NCI-H1417 (cell line): ENCODE data around the gene ABLIM1.

Experiments
- DNase-seq, 3 experiments: peaks; one replicate each; lab custom pipeline; 2025; lab: John Stamatoyannopoulos, UW

ABLIM1 gene

DNA sequence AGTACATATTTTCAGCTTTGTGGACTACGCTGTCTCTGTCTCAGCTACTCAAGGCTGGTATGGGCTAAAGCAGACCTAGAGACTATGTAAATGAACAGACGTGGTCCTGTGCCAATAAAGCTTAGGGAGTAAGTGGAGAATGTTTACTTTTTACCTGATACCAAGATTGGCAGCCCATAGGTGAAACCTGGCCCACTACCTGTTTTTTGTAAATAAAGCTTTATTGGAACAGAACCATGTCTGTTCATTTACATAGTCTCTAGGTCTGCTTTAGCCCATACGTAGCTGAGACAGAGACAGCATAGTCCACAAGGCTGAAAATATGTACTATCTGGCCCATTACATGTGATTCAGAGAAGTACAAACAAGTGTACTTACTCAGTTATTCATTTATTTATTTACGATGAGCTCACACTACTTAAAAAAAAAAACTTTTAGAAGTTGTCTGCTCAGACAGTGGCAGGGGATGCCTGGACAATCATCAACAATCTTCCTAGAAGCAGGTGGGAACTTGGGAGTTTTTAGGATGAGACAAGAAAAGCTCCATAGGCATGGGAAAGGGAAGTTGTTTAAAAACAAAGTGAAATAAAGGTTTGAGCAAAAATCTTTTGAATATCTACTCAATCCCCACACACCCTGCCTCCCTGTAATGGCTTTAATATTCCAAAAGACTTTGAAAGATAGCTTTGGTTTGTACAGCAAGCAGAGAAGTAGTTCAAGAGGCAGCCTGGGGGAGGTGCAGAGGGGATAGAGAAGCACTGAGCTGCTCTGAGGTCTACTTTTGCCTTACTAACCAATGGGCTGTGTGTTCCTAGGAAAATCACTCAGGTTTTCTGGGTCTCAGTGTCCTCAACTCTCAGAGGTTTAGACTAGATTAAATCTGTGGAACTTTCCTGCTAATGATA lies 139.4 kb downstream of the ABLIM1 start:
- DNase-seq = no peak

DNA sequence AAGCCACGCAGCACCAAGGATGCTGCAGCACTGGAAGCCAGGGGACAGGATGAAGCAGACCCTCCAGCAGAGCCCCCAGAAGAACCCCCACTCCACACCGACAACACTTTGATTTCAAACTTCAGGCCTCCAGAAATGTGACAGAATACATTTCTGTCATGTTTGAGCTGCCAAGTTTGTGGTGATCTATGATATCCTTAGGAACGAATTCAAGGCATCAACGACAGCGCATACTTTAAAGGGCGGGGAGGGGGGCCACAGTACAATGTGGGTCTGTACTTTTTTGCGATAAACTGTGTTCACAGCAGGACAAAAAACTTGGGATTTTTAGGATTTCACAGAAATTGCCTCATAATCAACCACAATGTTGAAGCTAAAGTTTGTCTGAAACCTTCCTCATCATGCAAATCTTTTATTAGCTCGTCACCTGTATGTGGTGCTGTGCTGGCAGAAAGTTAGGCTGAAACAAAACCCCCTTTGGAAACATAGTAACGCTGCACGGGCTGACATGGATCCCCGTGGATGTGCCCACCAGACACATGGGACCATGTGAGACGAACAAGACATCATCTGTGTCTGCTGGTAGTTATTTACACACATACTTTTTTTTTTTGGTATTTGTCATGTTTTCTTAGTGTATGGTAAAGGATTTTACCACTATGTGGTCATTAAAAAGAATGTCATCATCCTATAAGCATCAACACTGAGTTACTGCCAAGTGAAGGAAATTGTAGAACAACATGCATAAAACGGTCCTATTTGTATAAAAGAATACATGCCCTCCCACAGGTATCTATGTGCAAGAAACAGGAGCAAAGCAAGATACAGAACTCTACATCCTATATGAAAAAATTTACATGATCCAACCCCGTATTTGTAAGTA lies 140.5 kb downstream of the ABLIM1 start:
- no peak for DNase-seq

DNA sequence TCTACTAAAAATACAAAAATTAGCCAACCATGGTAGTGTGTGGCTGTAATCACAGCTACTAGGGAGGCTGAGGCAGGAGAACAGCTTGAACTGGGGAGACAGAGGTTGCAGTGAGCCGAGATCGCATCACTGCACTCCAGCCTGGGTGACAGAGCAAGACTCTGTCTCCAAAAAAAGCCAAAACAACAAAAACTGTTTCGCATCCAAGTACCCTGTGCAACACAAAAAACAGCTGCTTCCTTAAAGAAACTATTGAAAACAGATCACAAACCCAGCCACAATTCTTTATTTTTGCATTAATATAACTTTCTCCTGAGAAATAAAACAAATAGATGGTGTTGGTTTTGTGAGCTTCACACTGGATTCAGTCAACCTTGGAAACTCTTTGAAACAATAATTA lies 141.7 kb downstream of the ABLIM1 start:
- no peak for DNase-seq

DNA sequence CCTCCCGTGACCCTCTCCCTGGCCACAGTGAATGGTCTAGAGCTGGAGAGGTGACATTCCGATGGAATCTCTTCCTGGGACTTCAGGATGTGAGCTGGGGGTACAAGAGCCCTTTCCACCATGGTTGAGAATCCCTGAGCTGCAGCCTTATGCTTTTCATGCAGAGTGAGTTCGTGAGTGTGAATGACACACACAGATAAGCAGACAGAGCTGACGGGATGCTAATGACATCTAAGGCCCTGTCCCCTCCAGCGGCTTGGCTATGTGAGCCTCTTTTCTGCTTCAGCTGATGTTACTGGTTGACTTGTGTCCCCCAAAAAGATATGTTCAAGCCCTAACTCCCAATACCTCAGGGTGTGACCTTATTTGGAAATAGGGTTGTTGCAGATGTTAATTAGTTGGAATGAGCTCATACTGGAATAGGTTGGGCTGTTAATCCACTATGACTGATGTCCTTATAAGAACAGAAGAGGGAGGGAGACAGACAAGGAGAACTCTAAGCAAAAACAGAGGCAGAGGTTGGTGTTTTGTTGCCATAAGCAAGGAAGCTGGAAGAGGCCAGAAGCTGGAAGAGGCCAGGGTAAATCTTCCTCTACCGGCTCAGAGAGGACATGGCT lies 142.7 kb downstream of the ABLIM1 start:
- no peak for DNase-seq

DNA sequence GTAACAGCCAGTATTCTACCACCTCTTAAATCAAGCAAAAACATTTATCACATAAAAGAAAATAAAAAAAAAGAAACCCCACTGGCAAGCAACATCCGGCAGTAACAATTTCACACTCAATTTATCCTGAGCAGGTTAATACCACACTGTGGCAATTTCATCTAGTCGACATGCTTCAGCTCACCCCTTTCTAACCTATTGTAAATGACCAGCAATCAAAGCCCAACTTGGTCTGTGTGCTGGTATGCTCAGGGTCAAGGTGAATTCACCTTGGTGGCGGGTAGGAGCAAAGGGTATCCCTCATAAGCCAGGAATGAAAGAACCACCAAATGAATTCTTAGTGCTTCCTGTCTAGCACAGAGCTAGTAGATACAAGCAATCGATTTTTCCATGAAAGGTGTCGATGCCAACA lies 144.7 kb downstream of the ABLIM1 start:
- DNase-seq = no peak

DNA sequence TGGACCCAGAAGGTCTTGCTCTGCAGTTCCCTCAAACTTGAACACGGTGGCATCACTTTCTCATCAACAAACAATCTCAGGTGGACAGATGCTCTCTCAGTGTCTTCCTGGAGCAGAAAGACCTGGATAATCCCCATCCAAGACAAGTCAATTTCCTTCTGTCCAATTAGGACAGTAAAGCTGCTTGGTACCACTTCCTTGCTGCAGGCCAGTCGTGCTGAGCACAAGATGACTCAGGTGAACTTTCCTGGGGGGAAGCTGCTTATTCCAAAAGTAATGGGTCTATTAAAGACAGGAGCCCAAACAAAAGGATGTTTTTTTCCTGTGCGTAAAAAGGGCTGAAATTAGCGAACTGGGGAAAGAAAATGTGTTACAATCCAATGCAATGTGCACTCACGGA lies 146.2 kb downstream of the ABLIM1 start:
- DNase-seq = no peak

DNA sequence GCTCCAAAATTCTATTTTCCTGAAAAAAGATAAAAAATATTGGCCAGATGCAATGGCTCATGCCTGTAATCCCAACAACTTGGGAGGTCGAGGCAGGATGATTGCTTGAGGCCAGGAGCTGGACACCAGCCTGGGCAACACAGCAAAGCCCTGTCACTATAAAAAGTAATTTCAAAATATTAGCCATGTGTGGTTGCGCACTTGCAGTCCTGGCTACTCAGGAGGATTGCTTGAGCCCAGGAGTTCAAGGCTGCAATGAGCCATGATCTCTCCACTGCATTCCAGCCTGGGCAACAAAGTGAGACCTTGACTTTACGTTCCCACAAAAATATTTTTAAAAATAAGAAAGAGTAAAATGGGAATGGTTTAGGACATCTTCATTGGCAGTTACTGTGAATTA lies 149.7 kb downstream of the ABLIM1 start:
- DNase-seq = no peak

DNA sequence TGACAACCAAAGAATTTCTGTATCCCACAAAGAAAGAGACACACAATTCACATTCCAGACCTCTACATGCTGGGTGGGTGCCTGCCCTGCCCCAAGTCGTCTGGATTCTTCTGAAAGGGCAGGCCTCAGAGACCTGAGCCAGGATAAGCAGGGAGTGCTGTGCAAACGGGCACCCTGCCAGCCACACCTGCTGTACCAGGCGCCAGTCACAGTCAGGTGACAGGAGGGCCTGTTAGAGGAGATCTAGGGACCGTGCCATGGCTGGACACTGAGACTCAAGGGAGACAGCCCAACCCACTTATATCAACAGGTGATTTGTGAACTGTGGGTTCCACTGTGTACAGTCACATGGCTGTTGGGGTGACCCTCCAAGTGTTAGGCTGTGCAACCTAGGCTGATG lies 150.6 kb downstream of the ABLIM1 start:
- peak in 1 of 3 experiments; percentile 22 for DNase-seq

DNA sequence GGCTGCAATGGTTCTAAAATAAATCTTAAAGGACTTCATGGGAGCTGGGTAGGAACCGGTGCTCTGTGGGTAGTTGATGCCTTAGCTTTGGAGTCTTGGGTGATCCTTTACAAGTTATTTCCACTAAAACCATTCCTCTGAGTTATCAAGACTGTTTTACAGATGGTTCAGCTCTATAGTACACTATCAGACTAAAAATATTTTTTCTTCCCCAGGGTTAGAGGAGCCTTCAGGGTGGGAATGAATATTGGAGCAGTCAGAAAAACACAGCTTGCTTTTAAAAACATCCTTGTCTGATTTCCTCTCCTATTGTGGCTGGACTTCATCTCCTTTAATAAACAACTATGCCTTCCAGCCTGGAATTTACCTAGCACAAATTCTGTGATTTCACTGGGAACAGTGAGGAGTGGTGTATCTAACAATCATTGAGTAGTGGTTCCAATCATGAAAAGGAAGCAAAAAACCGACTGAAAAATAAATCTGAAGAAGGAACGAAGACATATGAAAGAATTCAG lies 151.1 kb downstream of the ABLIM1 start:
- no peak for DNase-seq

DNA sequence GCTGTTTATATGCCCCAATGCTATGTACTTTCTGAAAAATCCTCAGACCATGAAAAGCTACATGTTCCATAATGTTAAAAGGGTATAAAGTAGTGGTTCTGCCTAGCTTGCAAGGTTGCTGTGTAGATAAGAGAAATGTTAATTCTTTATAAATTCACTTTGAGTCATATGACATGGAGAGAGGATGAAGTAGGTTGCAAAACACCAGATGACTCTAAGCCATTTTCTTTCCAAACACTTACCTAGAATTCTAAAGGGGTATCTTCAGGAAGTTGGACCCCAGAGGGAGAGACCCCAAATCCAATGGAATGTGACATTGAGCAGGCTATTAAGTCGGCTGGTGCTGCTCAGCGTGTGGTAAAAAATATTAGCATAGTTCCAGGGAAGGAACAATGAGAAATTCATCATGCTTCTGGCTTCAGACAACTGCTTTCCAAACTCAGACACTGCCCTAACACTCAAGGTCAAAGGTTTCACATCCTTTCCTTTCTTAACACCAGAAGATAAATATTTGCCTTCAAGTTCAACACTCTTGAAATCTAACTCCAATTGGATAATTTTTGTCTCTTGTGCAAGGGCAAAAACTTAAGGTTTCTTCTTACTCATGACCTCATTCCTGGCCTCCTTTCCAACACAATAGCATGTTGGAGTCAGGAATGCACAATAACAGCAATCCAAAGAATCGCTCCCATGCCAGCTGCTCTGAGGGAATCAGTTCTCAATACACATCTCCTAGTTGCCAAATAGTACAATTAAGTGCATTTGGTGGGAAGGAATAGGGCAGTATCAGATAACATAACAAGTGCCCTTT lies 153.1 kb downstream of the ABLIM1 start:
- no peak for DNase-seq

DNA sequence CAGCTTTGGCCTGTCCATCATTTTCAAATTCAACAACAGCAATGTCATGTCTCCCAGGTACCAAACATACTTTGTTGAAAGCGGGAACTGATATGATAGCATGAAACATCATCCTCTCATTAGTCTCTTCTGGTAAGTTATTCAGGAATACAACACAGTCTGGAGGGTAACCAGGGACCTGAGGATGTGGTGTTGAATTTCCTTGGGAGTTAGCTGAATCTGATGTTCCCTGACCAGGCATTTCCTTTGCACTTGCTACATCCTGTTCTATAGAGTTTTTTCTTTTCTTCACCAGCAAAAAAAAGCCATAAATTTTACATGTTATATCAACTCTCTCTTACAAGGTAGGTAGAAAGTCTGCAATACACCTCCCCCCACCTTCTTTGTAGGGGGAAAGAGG lies 156.0 kb downstream of the ABLIM1 start:
- DNase-seq = no peak

DNA sequence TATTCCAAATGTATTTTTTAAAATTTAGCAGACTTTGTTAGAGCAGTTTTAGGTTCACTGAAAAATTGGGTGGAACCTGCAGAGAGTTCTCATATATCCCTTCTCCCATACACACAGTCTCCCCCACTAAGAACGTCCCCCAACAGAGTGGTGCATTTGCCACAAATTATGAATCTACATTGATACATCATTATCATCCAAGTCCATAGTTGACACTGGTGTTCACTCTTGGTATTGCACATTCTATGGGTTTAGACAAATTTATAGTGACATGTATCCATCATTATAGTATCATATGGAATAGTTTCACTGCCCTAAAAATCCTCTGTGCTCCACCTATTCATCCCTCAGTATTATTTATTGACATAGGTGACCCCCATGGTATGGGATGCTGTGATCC lies 156.4 kb downstream of the ABLIM1 start:
- no peak for DNase-seq

DNA sequence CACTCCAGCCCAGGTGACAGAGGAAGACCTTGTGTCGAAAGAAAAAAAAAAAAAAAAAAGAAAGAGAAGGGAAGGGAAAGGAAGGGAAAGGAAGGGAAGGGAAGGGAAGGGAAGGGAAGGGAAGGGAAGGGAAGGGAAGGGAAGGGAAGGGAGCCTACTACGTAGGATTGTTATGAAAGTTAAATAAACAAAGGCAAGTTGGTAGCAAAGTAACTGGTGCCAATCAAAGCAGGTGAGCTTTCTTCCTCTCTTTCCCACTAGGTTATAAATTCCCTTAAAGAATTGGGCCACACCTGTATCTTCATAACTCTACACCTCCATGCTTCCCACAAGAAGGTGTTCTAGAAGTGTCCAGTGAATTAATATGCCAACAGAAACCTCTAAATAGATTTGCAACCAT lies 157.4 kb downstream of the ABLIM1 start:
- no peak for DNase-seq

DNA sequence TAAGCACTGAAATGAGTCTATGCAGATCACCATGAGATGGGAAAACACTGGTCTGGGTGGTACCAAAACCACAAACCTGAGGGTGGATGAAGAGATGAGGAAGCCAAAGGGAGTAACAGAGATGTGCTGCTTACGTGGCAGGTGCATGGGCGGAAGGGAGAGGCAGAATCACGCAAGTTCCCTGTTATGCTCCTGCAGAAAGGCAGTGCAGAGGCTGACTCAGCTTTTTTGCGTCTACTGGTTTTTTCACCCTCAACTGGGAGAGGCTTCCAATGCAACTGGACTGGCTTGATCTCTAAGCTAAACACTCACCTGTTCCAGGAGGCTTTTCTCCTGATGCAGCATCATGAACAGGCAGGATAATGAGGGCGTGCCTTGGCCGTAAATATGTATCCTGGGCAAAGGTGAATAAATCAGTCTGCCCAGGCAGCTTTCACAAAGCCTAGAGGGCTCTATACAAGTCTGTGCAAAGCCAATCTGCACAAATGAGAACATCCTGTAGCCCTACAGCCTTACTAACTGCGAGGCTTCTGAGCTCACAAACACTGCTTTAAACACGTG lies 158.4 kb downstream of the ABLIM1 start:
- peak in 2 of 3 experiments; percentile 23 to 57 for DNase-seq

DNA sequence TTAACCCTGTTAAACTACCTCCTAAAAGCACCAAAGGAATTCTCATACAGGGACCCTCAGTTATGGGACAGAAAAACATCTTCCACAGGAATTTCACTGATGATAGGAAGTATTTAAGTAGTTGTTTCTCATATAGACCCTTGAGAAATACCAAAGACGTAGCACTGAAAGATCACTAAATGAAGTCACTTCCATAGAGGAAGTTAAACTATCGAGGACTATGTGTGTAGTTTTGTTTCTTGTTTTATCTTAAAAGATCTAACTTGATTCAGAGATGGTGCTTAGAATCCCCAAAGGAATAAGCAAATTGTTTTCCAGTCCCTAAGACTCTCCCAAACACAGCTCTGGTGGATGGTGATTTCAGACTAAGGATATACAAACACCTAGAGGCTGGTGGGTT lies 159.0 kb downstream of the ABLIM1 start:
- no peak for DNase-seq

DNA sequence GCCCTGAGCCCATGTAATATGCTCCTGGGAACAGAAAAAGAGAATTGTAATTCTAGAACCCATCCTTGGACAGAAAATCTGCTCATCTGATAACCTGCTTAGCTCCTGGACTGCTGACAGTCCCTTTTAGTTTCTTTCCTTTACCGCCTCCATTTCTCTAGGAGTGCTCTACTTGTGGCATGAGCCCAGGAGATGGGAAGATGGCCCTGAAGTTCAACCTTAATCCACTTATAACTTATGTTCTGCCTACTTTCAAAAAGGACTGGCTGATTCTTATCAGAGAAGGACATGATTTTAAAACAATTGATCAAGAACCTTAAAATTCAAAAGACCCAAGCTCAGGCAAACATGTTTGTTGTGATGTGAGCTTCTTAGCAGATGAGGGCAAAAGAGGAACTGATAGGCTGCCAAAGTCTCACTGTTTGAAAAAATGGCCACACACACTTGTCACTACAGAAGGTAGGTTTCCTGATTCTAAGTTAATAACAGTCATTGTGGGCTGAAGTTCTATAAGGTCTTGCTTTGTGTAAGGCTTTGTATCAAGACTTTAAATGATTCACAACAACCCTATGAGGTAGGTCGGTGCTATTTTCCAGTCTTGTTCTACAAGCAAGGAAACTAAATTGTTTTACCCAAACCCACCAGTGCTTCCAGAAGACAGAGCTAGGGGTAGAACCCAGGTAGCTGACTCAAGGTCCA lies 159.5 kb downstream of the ABLIM1 start:
- DNase-seq = no peak

DNA sequence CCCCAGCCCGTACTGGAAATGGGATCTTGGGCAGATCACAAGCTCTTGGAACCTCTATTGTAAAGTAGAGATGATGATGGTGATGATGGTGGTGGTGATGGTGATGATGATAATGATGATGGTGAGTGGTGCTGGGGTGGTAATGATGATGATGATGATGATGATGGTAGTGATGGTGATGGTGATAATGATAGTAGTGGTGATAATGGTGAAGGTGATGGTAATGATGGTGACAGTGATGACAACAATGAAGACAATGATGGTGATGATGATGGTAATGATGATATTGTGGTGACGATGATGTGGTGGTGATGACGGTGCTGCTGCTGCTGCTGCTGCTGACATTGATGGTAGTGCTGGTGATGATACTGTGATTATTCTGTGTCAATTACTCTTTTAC lies 162.8 kb downstream of the ABLIM1 start:
- no peak for DNase-seq

DNA sequence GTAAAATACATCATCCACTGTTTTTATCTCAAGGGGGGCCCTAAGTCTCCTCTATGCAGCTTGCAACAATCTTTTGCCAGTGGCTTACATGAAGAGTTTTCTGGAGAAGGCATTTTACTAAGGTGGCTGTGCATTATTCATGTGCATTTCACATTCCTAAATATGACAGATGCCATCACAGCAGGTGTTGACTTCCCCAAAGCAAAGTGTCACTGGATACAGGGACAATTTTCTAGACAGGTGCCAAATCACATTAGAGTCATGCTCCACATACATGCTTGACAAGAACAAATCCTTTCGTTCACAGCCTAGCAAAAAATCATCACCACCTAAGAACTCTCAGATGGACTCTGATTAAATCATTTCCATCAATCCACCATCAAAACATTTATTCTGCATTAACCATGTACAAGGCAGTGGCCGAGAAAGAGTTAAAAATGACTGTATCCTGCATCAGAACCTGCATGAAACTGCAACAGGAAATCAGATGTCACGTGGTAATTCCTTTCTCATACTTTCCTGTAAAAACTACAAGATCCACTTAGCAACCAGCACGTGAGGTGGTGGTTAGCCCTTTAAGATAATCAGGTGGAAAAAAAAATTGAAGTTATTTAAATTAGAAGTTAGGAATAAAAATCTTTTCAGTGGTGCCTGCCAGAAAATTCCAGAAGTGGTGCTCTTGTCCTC lies 165.6 kb downstream of the ABLIM1 start:
- no peak for DNase-seq

DNA sequence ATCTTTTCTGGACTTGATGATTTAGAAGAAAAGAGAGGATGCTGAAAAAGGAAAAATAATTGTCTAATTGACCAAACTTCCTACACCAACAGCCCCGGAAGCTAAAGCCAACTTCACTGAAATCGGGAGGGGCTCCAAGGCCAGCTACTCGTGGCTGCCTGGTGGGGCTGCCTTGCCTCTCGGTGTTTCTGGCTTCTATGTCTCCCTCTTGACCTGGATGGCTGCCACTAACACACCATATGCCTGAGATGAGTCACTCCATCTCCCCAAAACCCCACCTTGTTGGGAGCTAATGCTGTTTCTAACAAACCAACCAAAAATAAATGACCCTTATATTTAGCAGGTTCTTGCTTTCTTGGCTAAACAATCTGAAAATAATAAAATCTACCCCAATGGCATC lies 166.1 kb downstream of the ABLIM1 start:
- no peak for DNase-seq

DNA sequence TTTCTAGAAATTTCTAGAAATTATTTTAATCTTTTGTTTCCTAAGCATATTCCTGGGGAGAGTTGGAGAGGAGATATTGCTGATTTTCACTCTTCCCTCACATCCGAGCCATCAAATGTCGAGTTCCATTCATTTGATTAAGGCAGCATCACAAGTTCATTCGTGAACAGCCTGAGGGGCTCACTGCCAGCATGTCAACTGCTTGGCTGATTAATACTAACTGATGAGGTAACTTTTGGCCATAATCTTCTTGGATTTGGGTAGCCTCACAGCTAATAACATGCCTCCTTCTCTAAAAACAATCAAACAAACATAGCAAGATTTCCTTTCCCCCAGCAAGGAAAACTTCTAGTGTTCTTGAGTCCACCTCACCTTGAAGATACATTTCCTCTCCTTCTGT lies 166.7 kb downstream of the ABLIM1 start:
- DNase-seq = no peak
